Gastroesophageal sphincter (tissue), 3 donors: Measurements from ENCODE around the gene RAB32.

Experiments used
- EP300 ChIP-seq: sonication (generic); formaldehyde crosslinking; IDR thresholded peaks from one replicate; pipeline ENCODE4 v1.6.1; 2017; ENCODE audit warnings: antibody characterized with exemption, mild to moderate bottlenecking
- POLR2A ChIP-seq, 2 donors: fragments of 450-650 bp; IDR thresholded peaks; one replicate each; pipeline ENCODE4 v1.6.1; 2017; ENCODE audit warnings: antibody characterized with exemption in 2 of 2, mild to moderate bottlenecking in 2 of 2, moderate library complexity in 1 of 2
- POLR2AphosphoS5 ChIP-seq: sonication (generic); formaldehyde crosslinking; IDR thresholded peaks from one replicate; pipeline ENCODE4 v1.6.1; 2017; ENCODE audit warnings: antibody characterized with exemption
- TF ChIP-seq, protein P1 (sequence below), 4 experiments: fragments of 200-600 bp in 2 of 4; fragments of 450-650 bp in 2 of 4; sonication (generic) in 1 of 4; IDR thresholded peaks; one replicate each; pipeline ENCODE4 v1.5.1; 2017 to 2019; ENCODE audit warnings: antibody characterized with exemption in 4 of 4, mild to moderate bottlenecking in 2 of 4, moderate library complexity in 2 of 4

DNA sequence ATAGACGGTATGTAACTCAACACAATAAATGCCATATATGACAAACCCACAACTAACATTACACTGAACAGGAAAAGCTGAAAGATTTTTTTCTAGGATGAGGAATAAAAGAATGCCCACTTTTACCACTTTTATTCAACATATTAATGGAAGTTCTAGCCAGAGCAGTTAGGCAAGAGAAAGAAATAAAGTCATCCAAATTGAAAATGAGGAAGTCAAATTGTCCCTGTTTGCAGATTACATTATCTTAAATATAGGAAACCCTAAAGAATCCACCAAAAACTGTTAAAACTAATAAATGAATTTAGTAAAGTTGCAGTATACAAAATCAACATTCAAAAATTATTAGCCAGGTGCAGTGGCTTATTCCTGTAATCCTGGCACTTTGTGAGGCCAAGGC is 30.6 kb downstream of the RAB32 start:
- TF ChIP-seq, protein P1, sequence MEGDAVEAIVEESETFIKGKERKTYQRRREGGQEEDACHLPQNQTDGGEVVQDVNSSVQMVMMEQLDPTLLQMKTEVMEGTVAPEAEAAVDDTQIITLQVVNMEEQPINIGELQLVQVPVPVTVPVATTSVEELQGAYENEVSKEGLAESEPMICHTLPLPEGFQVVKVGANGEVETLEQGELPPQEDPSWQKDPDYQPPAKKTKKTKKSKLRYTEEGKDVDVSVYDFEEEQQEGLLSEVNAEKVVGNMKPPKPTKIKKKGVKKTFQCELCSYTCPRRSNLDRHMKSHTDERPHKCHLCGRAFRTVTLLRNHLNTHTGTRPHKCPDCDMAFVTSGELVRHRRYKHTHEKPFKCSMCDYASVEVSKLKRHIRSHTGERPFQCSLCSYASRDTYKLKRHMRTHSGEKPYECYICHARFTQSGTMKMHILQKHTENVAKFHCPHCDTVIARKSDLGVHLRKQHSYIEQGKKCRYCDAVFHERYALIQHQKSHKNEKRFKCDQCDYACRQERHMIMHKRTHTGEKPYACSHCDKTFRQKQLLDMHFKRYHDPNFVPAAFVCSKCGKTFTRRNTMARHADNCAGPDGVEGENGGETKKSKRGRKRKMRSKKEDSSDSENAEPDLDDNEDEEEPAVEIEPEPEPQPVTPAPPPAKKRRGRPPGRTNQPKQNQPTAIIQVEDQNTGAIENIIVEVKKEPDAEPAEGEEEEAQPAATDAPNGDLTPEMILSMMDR (IDR thresholded peaks at IDR 0.05), result no peak
- TF ChIP-seq POLR2A (IDR thresholded peaks at IDR 0.05) (no peak), EP300 (no peak), POLR2AphosphoS5 (no peak)
